MG63 (cell line): ENCODE data around the gene SPATA33. TPM values are rescaled to one million over a fixed set of nuclear protein-coding genes. Genes with fewer than 3 reads are reported as not detected.

Experiments used
- DNase-seq: peaks from one replicate; pipeline ENCODE4 v3.0.0-alpha.2; 2020
- H3K27me3 ChIP-seq: fragments of 250-450 bp; sonication (Bioruptor Pico); 2 replicates; pipeline ENCODE4 v1.5.1; 2020; ENCODE audit warnings: mild to moderate bottlenecking, moderate library complexity
- H3K36me3 ChIP-seq: fragments of 250-450 bp; sonication (Bioruptor Pico); 2 replicates; pipeline ENCODE4 v1.5.1; 2020; ENCODE audit warnings: mild to moderate bottlenecking, moderate library complexity
- H3K4me3 ChIP-seq: fragments of 250-450 bp; sonication (Bioruptor Pico); 2 replicates; pipeline ENCODE4 v1.5.1; 2020; ENCODE audit warnings: mild to moderate bottlenecking, moderate library complexity
- H3K9me3 ChIP-seq: fragments of 250-450 bp; sonication (Bioruptor Pico); 2 replicates; pipeline ENCODE4 v1.5.1; 2020; ENCODE audit warnings: mild to moderate bottlenecking, moderate library complexity
- total RNA-seq: library from RNA; depleted of rRNA; stranded (reverse); fragments of >200 nt; shearing (Covaris generic); gene quantifications from 2 replicates; pipeline ENCODE4 v1.2.3, GENCODE V29; 2014; ENCODE audit warnings: low replicate concordance; rRNA removed

Gene SPATA33
- total RNA-seq, 1 experiment from 2014 or later, result 6.6 TPM

GRCh38 chr16:89709716-89710432, 52.2 kb downstream of the SPATA33 start:
- H3K36me3 ChIP-seq, result no peaks in the 10 kb centered on the region
- H3K9me3 ChIP-seq, result no peaks in the 10 kb centered on the region
- no peaks in the 10 kb centered on the region for H3K27me3 ChIP-seq
- no peak for DNase-seq
- no peak overlapping the region for H3K4me3 ChIP-seq

- DNase-seq, result no peak
- H3K36me3 ChIP-seq, result no peaks in the 10 kb centered on the region
Observed at GRCh38 chr16:89710709-89711564, 53.3 kb downstream of the SPATA33 start.

GRCh38 chr16:89711601-89712273, 54.1 kb downstream of the SPATA33 start:
- Histone ChIP-seq H3K4me3 (no peak overlapping the region), H3K9me3 (no peaks in the 10 kb centered on the region), H3K27me3 (no peaks in the 10 kb centered on the region), H3K36me3 (no peaks in the 10 kb centered on the region; the same call in 1 of the 2 replicates)
- no peak for DNase-seq

More at GRCh38 chr16:89710709-89711564, 53.3 kb downstream of the SPATA33 start:
- no peaks in the 10 kb centered on the region for H3K27me3 ChIP-seq
- H3K4me3 ChIP-seq, result no peak overlapping the region
- no peaks in the 10 kb centered on the region for H3K9me3 ChIP-seq

- no peaks in the 10 kb centered on the region; the same call in 1 of the 2 replicates for H3K36me3 ChIP-seq
- no peaks in the 10 kb centered on the region for H3K9me3 ChIP-seq
- DNase-seq, result no peak
- H3K27me3 ChIP-seq, result no peaks in the 10 kb centered on the region
- H3K4me3 ChIP-seq, result no peak overlapping the region
Observed at GRCh38 chr16:89712274-89712781, 54.7 kb downstream of the SPATA33 start.

GRCh38 chr16:89716493-89716892, 58.9 kb downstream of the SPATA33 start:
- H3K9me3 ChIP-seq, result no peaks in the 10 kb centered on the region
- no peaks in the 10 kb centered on the region; the same call in 1 of the 2 replicates for H3K36me3 ChIP-seq
- DNase-seq, result no peak
- H3K27me3 ChIP-seq, result no peaks in the 10 kb centered on the region
- H3K4me3 ChIP-seq, result no peak overlapping the region

GRCh38 chr16:89716916-89717687, 59.5 kb downstream of the SPATA33 start:
- no peak for DNase-seq
- Histone ChIP-seq H3K27me3 (no peaks in the 10 kb centered on the region), H3K36me3 (no peaks in the 10 kb centered on the region; the same call in 1 of the 2 replicates), H3K9me3 (no peaks in the 10 kb centered on the region), H3K4me3 (no peak overlapping the region)

- Histone ChIP-seq H3K27me3 (no peaks in the 10 kb centered on the region), H3K36me3 (peaks cover 3% of the 10 kb centered on the region), H3K4me3 (no peak overlapping the region), H3K9me3 (no peaks in the 10 kb centered on the region)
- no peak for DNase-seq
Observed at GRCh38 chr16:89717688-89718505, 60.3 kb downstream of the SPATA33 start.

Other genes with a start within 250 kb of the SPATA33 start
- gene ANKRD11, start 167.3 kb upstream of the SPATA33 start, total RNA-seq, result 54.3 and 98.9 TPM in 2 replicates
- 52.8 and 71.9 TPM in 2 replicates for gene SPG7, start 149.4 kb upstream of the SPATA33 start, total RNA-seq
- gene RPL13, start 97.2 kb upstream of the SPATA33 start, total RNA-seq, result 2,413 and 2,555 TPM in 2 replicates
- gene CPNE7, start 82.1 kb upstream of the SPATA33 start, total RNA-seq, result 9.1 and 9.6 TPM in 2 replicates
- gene DPEP1, start 44.2 kb upstream of the SPATA33 start, total RNA-seq, result not detected in 2 replicates
- gene CHMP1A, start 128 bp upstream of the SPATA33 start, total RNA-seq, result 83.9 and 97.0 TPM in 2 replicates
- gene CDK10, start 28.9 kb downstream of the SPATA33 start, total RNA-seq, result 11.9 and 40.4 TPM in 2 replicates
- gene SPATA2L, start 43.9 kb downstream of the SPATA33 start, total RNA-seq, result 12.6 and 18.4 TPM in 2 replicates
- gene VPS9D1, start 63.1 kb downstream of the SPATA33 start, total RNA-seq, result 6.4 and 7.2 TPM in 2 replicates
- 4.5 and 4.9 TPM in 2 replicates for gene ZNF276, start 63.7 kb downstream of the SPATA33 start, total RNA-seq
- gene FANCA, start 158.8 kb downstream of the SPATA33 start, total RNA-seq, result 11.9 and 13.1 TPM in 2 replicates
- gene SPIRE2, start 170.6 kb downstream of the SPATA33 start, total RNA-seq, result 5.0 and 5.3 TPM in 2 replicates
- 53.2 and 71.3 TPM in 2 replicates for gene TCF25, start 215.8 kb downstream of the SPATA33 start, total RNA-seq